Spinal cord (tissue), 10 donors: ENCODE measurements around the gene B4GALNT2. TPM values are rescaled to one million over a fixed set of nuclear protein-coding genes. Genes with fewer than 3 reads are reported as not detected.
"Not testable (repeated sequence)": the region's sequence is repeated elsewhere in the genome, so short reads cannot be mapped to it uniquely, and the experiment has no call there.

ENCODE experiments used
- DNase-seq, 6 donors: peaks; one replicate each; pipeline versions ENCODE4 v3.0.0 to v3.0.0-alpha.2; 2013 to 2015; ENCODE audit warnings: low spot score in 6 of 6, low read depth in 4 of 6
- H3K27ac ChIP-seq: one replicate; pipeline ENCODE4 v1.5.1; 2013; ENCODE audit warnings: low read depth, low read length, control low read depth
- H3K27me3 ChIP-seq: one replicate; pipeline ENCODE4 v1.6.1; 2013; ENCODE audit warnings: low read length; ENCODE audit not compliant: control insufficient read depth, insufficient read depth
- H3K36me3 ChIP-seq: one replicate; pipeline ENCODE4 v1.6.1; 2013; ENCODE audit warnings: low read length; ENCODE audit not compliant: control insufficient read depth, insufficient read depth
- H3K4me1 ChIP-seq: one replicate; pipeline ENCODE4 v1.6.1; 2013; ENCODE audit warnings: low read length; ENCODE audit not compliant: control insufficient read depth, insufficient read depth
- H3K4me3 ChIP-seq: one replicate; pipeline ENCODE4 v1.5.1; 2013; ENCODE audit warnings: low read depth, low read length, control low read depth
- H3K9me3 ChIP-seq: one replicate; pipeline ENCODE4 v1.6.1; 2013; ENCODE audit warnings: low read length; ENCODE audit not compliant: control insufficient read depth, insufficient read depth
- WGBS: methylation state at CpG from one replicate; pipeline ENCODE4 v1.1.5; 2013; ENCODE audit warnings: missing lambda C conversion rate; ENCODE audit not compliant: insufficient coverage; 5-methylcytosine and 5-hydroxymethylcytosine counted together
- polyA plus RNA-seq, 2 donors: library from polyadenylated mRNA; unstranded; fragments of 120-200 nt; gene quantifications; one replicate each; pipeline ENCODE4 v1.2.1, GENCODE V29; 2013; ENCODE audit not compliant: insufficient read length in 2 of 2
- total RNA-seq, 2 donors: library from RNA; depleted of rRNA in 1 of 2; stranded (reverse); fragments of 120-200 nt in 1 of 2; fragments of >200 nt in 1 of 2; gene quantifications; one replicate each; pipeline versions ENCODE4 v1.2.3 to v1.2.4, GENCODE V29; 2013 to 2014
- donor health status: healthy.

B4GALNT2 gene
- total and polyA plus RNA-seq, 4 donors, result under 0.01 to 0.33 (median 0.33) TPM; not detected in 1

GRCh38 chr17:49101054-49101534 lies 31.5 kb upstream of the B4GALNT2 start:
- H3K4me3 ChIP-seq, result no peak overlapping the region
- H3K27ac ChIP-seq, result no peak overlapping the region
- H3K9me3 ChIP-seq, result no peaks in the 10 kb centered on the region
- H3K27me3 ChIP-seq, result no peaks in the 10 kb centered on the region
- no peak for DNase-seq
- 100% methylated on average over 3 of the region's 4 CpGs for WGBS
- H3K4me1 ChIP-seq, result no peaks in the 10 kb centered on the region
- H3K36me3 ChIP-seq, result no peaks in the 10 kb centered on the region

GRCh38 chr17:49103360-49103759 lies 29.2 kb upstream of the B4GALNT2 start:
- not testable (repeated sequence) for H3K27ac ChIP-seq, H3K36me3 ChIP-seq, H3K9me3 ChIP-seq, H3K27me3 ChIP-seq, H3K4me3 ChIP-seq, DNase-seq, H3K4me1 ChIP-seq
- WGBS, result 100% methylated on average over 3 of the region's 14 CpGs

GRCh38 chr17:49104511-49105074 lies 28.0 kb upstream of the B4GALNT2 start:
- no peaks in the 10 kb centered on the region for H3K27me3 ChIP-seq
- DNase-seq, result no peak
- H3K27ac ChIP-seq, result no peak overlapping the region
- no peaks in the 10 kb centered on the region for H3K9me3 ChIP-seq
- no peak overlapping the region for H3K4me3 ChIP-seq
- H3K4me1 ChIP-seq, result no peaks in the 10 kb centered on the region
- no peaks in the 10 kb centered on the region for H3K36me3 ChIP-seq
- WGBS, result 94% methylated on average over 3 of the region's 8 CpGs

GRCh38 chr17:49106321-49107210 lies 26.0 kb upstream of the B4GALNT2 start:
- Histone ChIP-seq H3K9me3 (no peaks in the 10 kb centered on the region), H3K27ac (no peak overlapping the region), H3K36me3 (no peaks in the 10 kb centered on the region), H3K27me3 (no peaks in the 10 kb centered on the region), H3K4me3 (no peak overlapping the region), H3K4me1 (no peaks in the 10 kb centered on the region)
- WGBS, result 56% methylated on average over 4 of the region's 5 CpGs
- DNase-seq, result no peak

- no peaks in the 10 kb centered on the region for H3K27me3 ChIP-seq
- no peak overlapping the region for H3K4me3 ChIP-seq
- no peak for DNase-seq
- no peaks in the 10 kb centered on the region for H3K4me1 ChIP-seq
- H3K27ac ChIP-seq, result no peak overlapping the region
- no peaks in the 10 kb centered on the region for H3K36me3 ChIP-seq
- WGBS, result no CpG with 5 or more reads among the region's 1 CpG
- no peaks in the 10 kb centered on the region for H3K9me3 ChIP-seq
Measured at GRCh38 chr17:49107211-49107557, 25.4 kb upstream of the B4GALNT2 start.

- H3K4me3 ChIP-seq, result no peak overlapping the region
- peak in 5 of 6 donors; percentile 4 to 64 (median 19) for DNase-seq
- no CpG with 5 or more reads among the region's 3 CpGs for WGBS
- no peaks in the 10 kb centered on the region for H3K4me1 ChIP-seq
- H3K27me3 ChIP-seq, result no peaks in the 10 kb centered on the region
- no peak overlapping the region for H3K27ac ChIP-seq
- H3K9me3 ChIP-seq, result no peaks in the 10 kb centered on the region
- no peaks in the 10 kb centered on the region for H3K36me3 ChIP-seq
Measured at GRCh38 chr17:49108318-49108717, 24.3 kb upstream of the B4GALNT2 start.

- no peaks in the 10 kb centered on the region for H3K27me3 ChIP-seq
- no peaks in the 10 kb centered on the region for H3K36me3 ChIP-seq
- no peaks in the 10 kb centered on the region for H3K9me3 ChIP-seq
- no CpG with 5 or more reads among the region's 1 CpG for WGBS
- H3K4me1 ChIP-seq, result no peaks in the 10 kb centered on the region
- no peak overlapping the region for H3K27ac ChIP-seq
- H3K4me3 ChIP-seq, result no peak overlapping the region
- no peak for DNase-seq
Measured at GRCh38 chr17:49110509-49110908, 22.1 kb upstream of the B4GALNT2 start.

- H3K27ac ChIP-seq, result no peak overlapping the region
Measured at GRCh38 chr17:49111934-49112333, 20.6 kb upstream of the B4GALNT2 start.

GRCh38 chr17:49112936-49113335 lies 19.6 kb upstream of the B4GALNT2 start:
- Histone ChIP-seq H3K4me1 (no peaks in the 10 kb centered on the region), H3K27me3 (no peaks in the 10 kb centered on the region), H3K9me3 (no peaks in the 10 kb centered on the region), H3K36me3 (no peaks in the 10 kb centered on the region), H3K27ac (no peak overlapping the region), H3K4me3 (no peak overlapping the region)
- DNase-seq, result no peak
- no CpG with 5 or more reads among the region's 1 CpG for WGBS

More at GRCh38 chr17:49111934-49112333, 20.6 kb upstream of the B4GALNT2 start:
- Histone ChIP-seq H3K9me3 (no peaks in the 10 kb centered on the region), H3K36me3 (no peaks in the 10 kb centered on the region), H3K4me1 (no peaks in the 10 kb centered on the region), H3K27me3 (no peaks in the 10 kb centered on the region), H3K4me3 (no peak overlapping the region)
- no peak for DNase-seq
- WGBS, result 64% methylated on average over 2 of the region's 4 CpGs

GRCh38 chr17:49114703-49115102 lies 17.9 kb upstream of the B4GALNT2 start:
- Histone ChIP-seq H3K9me3 (no peaks in the 10 kb centered on the region), H3K36me3 (no peaks in the 10 kb centered on the region), H3K4me3 (no peak overlapping the region), H3K27me3 (peaks cover 2% of the 10 kb centered on the region), H3K4me1 (no peaks in the 10 kb centered on the region), H3K27ac (no peak overlapping the region)
- WGBS, result no CpG with 5 or more reads among the region's 1 CpG
- DNase-seq, result no peak
